OCI-LY7 (cell line): ENCODE data around the gene TRMT11.

Experiments used
- CTCF ChIP-seq: fragments of 200-600 bp; sonication (generic); conservative IDR thresholded peaks from 2 replicates; pipeline ENCODE4 v1.5.1; 2014; ENCODE audit warnings: mild to moderate bottlenecking, antibody characterized with exemption, low read length, moderate library complexity, mixed read lengths
- EZH2phosphoT487 ChIP-seq: fragments of 200-600 bp; sonication (generic); IDR thresholded peaks from 2 replicates; pipeline ENCODE4 v1.6.1; 2018; ENCODE audit warnings: low read depth, borderline replicate concordance, mild to moderate bottlenecking, mixed run types, antibody characterized with exemption, low read length, moderate library complexity, mixed read lengths

DNA sequence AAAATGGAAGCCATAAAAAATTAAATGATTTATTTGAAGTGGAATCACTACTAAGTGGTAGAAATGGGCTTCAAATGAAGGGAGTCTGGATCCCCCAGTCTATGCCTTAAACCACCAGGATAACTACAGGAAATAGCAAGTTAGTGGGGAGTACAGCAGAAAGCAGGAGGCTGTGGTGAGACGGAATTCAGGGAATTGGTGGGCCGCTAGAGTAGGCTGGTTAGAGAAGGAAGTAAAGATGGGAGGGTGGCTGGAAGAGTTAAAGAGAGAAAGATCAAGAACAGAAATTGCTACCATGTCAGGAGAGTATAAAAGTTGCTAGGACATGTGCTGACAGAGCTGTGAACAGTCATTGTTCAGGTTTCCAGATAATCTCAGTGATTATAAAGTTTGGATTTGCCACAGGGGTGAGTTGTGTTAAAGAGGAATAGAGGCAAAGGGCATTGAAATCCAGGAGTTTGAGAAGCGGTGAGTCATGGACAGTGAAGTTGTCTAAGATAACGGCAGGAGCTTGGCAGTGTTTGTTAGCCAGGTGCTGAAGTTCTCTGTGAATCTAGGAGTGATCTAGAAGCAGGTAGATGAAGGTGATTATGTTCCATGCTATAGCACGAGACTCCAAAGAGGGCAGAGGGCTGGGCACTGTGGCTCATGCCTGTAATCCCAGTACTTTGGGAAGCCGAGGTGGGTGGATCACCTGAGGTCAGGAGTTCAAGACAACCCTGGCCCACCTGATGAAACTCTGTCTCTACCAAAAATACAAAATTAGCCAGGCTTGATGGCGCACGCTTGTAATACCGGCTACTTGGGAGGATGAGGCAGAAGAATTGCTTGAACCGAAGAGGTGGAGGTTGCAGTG is 43.4 kb upstream of the TRMT11 start:
- TF ChIP-seq CTCF (no peak), EZH2phosphoT487 (no peak)
